ENCODE results near the gene STAG1. TPM values are rescaled to one million over a fixed set of nuclear protein-coding genes. Genes with fewer than 3 reads are reported as not detected.

Gene STAG1
- total and polyA plus RNA-seq, 2 of the 13 experiments (the other 11 are each of a cell fraction or from before 2014, with no cell fraction given), result 6.2 to 25.9 TPM

GRCh38 chr3:136381051-136381450, 371.1 kb downstream of the STAG1 start (continued):
- no peak for TF ChIP-seq ZNF83 (CRISPR knock-in tag; IDR thresholded peaks at IDR 0.05; ENCODE audit: borderline replicate concordance)
- no peak for TF ChIP-seq ZNF142 (CRISPR knock-in tag; IDR thresholded peaks at IDR 0.05)
- no peak for TF ChIP-seq ZNF260 (CRISPR knock-in tag; IDR thresholded peaks at IDR 0.05; ENCODE audit: borderline replicate concordance, low read depth)
- TF ChIP-seq AFF4 (CRISPR knock-in tag; IDR thresholded peaks at IDR 0.05), result no peak
- TF ChIP-seq ZNF549 (CRISPR knock-in tag; IDR thresholded peaks at IDR 0.05), result no peak
- no peak for TF ChIP-seq MZF1 (CRISPR knock-in tag; IDR thresholded peaks at IDR 0.05; ENCODE audit: borderline replicate concordance)

All from HepG2 (cell line).